HepG2 (cell line): ENCODE data around the gene CITED4. TPM values are rescaled to one million over a fixed set of nuclear protein-coding genes. Genes with fewer than 3 reads are reported as not detected.

Source experiments
- CCDC6 ChIP-seq: sonication (generic); formaldehyde crosslinking; IDR thresholded peaks from 2 replicates; pipeline ENCODE4 v1.8.1; 2022; ENCODE audit warnings: mild to moderate bottlenecking, missing genetic modification reagents, moderate library complexity
- GATA4 ChIP-seq: sonication (generic); IDR thresholded peaks from 2 replicates; pipeline ENCODE4 v1.6.1; 2016; ENCODE audit warnings: antibody characterized with exemption, low read depth, borderline replicate concordance
- HDAC6 ChIP-seq: fragments of 200-600 bp; sonication (generic); IDR thresholded peaks from 2 replicates; pipeline ENCODE4 v1.7.0; 2017; ENCODE audit warnings: mild to moderate bottlenecking, antibody characterized with exemption, low read length, low read depth
- NFE2L2 ChIP-seq: fragments of 150-350 bp; IDR thresholded peaks from 2 replicates; pipeline ENCODE4 v1.6.1; 2014; ENCODE audit warnings: low read length
- PRMT3 ChIP-seq: sonication (generic); formaldehyde crosslinking; IDR thresholded peaks from 2 replicates; pipeline ENCODE4 v1.8.1; 2022; ENCODE audit warnings: low read depth, mild to moderate bottlenecking, moderate library complexity, missing genetic modification reagents, borderline replicate concordance
- RERE ChIP-seq: IDR thresholded peaks from 2 replicates; pipeline ENCODE4 v1.6.1; 2016; ENCODE audit warnings: low read depth, missing genetic modification reagents, missing compliant biosample characterization
- SKI ChIP-seq: fragments of 450-650 bp; IDR thresholded peaks from one replicate; pipeline ENCODE4 v1.6.1; 2018; ENCODE audit warnings: mild to moderate bottlenecking; ENCODE audit not compliant: partially characterized antibody
- SPEN ChIP-seq: sonication (generic); formaldehyde crosslinking; IDR thresholded peaks from 2 replicates; pipeline ENCODE4 v1.5.1; 2020; ENCODE audit warnings: low read depth, mild to moderate bottlenecking, missing genetic modification reagents
- ZNF326 ChIP-seq: sonication (generic); formaldehyde crosslinking; IDR thresholded peaks from 2 replicates; pipeline ENCODE4 v1.4.0; 2020; ENCODE audit warnings: missing genetic modification reagents, borderline replicate concordance
- ZNF530 ChIP-seq: sonication (generic); formaldehyde crosslinking; IDR thresholded peaks from 2 replicates; pipeline ENCODE4 v1.5.0; 2020; ENCODE audit warnings: low read depth, mild to moderate bottlenecking, missing genetic modification reagents
- ZNF704 ChIP-seq: sonication (generic); formaldehyde crosslinking; IDR thresholded peaks from 2 replicates; pipeline ENCODE4 v1.8.1; 2023; ENCODE audit warnings: mild to moderate bottlenecking, inconsistent platforms, moderate library complexity, missing genetic modification reagents, borderline replicate concordance
- ZNF724P ChIP-seq: sonication (generic); formaldehyde crosslinking; IDR thresholded peaks from 2 replicates; pipeline ENCODE4 v1.8.0; 2022; ENCODE audit warnings: missing genetic modification reagents, borderline replicate concordance
- polyA plus RNA-seq, 8 experiments: library from polyadenylated mRNA; depleted of rRNA in 3 of 8; stranded (reverse) in 7 of 8; unstranded in 1 of 8; fragments of >200 nt; fragmentation: Illumina TruSeq in 4 of 8; extraction: Trizol in 4 of 8; gene quantifications; 2 replicates each; pipeline versions ENCODE4 v1.2.1 to v1.2.3, GENCODE V29; 2011 to 2016; ENCODE audit warnings: low read depth in 4 of 8, missing spikeins in 1 of 8, mixed read lengths in 1 of 8; ENCODE audit not compliant: insufficient read depth in 1 of 8
- total RNA-seq, 5 experiments: library from RNA; depleted of rRNA; stranded (reverse); fragments of >200 nt; fragmentation: Illumina TruSeq; extraction: Trizol; gene quantifications; 2 replicates each; pipeline ENCODE4 v1.2.3, GENCODE V29; 2016; ENCODE audit warnings: low read depth in 1 of 5
- TF ChIP-seq, protein P1 (sequence below): sonication (generic); formaldehyde crosslinking; IDR thresholded peaks from 2 replicates; pipeline ENCODE4 v1.5.0; 2020; ENCODE audit warnings: mild to moderate bottlenecking, missing genetic modification reagents, borderline replicate concordance
- TF ChIP-seq, protein P2 (sequence below): sonication (generic); formaldehyde crosslinking; conservative IDR thresholded peaks from 2 replicates; pipeline ENCODE4 v1.4.0; 2020; ENCODE audit warnings: missing genetic modification reagents
- TF ChIP-seq, protein P3 (sequence below): sonication (generic); formaldehyde crosslinking; IDR thresholded peaks from 2 replicates; pipeline ENCODE4 v1.8.1; 2023; ENCODE audit warnings: mild to moderate bottlenecking, missing genetic modification reagents

CITED4 gene
- total and polyA plus RNA-seq, 2 of the 13 experiments (the other 11 are each of a cell fraction or from before 2014, with no cell fraction given) = 1.5 to 9.9 TPM

DNA sequence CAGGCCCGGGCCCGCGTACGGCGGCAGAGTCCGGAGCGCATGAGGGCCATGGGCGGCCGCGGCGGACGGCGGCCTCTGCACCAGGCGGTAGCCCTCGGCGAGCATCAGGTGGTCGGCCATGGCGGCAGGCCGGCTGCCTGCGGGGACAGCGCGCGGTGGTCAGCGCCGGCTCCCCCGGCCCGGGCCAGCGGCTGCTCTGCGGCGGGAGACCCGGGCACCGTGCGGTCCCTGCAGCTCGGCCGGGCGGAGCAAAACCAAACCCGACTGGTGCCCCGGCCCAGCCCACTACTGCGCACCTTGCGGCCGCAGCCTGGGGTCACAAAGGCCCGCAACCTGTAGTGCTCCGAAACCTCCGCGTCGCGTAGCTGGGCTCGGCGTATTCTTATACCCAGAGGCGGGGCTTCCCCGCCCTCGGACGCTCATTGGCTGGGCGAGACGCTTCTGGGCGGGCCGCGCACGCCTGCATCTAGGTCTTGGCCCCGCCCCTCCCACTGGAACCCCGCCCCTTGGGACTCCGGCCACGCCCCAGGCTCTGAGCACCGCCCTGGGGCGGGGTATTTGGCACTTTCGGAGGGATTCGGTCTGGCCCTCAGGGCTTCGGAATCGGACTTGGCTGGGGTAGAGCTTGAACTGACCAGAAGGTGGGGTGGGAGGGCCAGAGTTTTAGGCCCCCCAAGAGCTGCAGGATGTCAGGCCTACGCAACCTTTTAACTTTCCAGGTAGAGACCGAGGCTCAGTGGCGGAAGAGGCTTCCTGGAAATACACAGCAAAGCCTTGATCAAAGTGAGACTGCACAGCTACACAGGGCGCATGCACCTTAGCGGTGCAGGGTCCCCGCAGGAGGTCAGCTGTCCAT lies at the start of gene CITED4 (continued):
- TF ChIP-seq ZNF530 (CRISPR knock-in tag) (no peak), RERE (no peak), ZNF326 (CRISPR knock-in tag) (no peak), ZNF724P (CRISPR knock-in tag) (no peak), CCDC6 (CRISPR knock-in tag) (peak; percentile 77), GATA4 (peak; percentile 34; the same call in 1 of the 2 replicates), NFE2L2 (no peak), SKI (no peak), HDAC6 (no peak), SPEN (CRISPR knock-in tag) (no peak; the same call in 1 of the 2 replicates), ZNF704 (no peak), PRMT3 (CRISPR knock-in tag) (no peak)
- TF ChIP-seq, protein P1, sequence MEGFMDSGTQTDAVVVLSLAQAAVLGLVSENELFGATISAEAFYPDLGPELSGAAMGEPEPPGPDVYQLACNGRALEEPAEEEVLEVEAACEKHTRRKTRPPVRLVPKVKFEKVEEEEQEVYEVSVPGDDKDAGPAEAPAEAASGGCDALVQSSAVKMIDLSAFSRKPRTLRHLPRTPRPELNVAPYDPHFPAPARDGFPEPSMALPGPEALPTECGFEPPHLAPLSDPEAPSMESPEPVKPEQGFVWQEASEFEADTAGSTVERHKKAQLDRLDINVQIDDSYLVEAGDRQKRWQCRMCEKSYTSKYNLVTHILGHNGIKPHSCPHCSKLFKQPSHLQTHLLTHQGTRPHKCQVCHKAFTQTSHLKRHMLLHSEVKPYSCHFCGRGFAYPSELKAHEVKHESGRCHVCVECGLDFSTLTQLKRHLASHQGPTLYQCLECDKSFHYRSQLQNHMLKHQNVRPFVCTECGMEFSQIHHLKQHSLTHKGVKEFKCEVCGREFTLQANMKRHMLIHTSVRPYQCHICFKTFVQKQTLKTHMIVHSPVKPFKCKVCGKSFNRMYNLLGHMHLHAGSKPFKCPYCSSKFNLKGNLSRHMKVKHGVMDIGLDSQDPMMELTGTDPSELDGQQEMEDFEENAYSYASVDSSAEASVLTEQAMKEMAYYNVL (CRISPR knock-in tag) = no peak
- TF ChIP-seq, protein P2, sequence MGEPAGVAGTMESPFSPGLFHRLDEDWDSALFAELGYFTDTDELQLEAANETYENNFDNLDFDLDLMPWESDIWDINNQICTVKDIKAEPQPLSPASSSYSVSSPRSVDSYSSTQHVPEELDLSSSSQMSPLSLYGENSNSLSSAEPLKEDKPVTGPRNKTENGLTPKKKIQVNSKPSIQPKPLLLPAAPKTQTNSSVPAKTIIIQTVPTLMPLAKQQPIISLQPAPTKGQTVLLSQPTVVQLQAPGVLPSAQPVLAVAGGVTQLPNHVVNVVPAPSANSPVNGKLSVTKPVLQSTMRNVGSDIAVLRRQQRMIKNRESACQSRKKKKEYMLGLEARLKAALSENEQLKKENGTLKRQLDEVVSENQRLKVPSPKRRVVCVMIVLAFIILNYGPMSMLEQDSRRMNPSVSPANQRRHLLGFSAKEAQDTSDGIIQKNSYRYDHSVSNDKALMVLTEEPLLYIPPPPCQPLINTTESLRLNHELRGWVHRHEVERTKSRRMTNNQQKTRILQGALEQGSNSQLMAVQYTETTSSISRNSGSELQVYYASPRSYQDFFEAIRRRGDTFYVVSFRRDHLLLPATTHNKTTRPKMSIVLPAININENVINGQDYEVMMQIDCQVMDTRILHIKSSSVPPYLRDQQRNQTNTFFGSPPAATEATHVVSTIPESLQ (CRISPR knock-in tag) = no peak
- TF ChIP-seq, protein P3, sequence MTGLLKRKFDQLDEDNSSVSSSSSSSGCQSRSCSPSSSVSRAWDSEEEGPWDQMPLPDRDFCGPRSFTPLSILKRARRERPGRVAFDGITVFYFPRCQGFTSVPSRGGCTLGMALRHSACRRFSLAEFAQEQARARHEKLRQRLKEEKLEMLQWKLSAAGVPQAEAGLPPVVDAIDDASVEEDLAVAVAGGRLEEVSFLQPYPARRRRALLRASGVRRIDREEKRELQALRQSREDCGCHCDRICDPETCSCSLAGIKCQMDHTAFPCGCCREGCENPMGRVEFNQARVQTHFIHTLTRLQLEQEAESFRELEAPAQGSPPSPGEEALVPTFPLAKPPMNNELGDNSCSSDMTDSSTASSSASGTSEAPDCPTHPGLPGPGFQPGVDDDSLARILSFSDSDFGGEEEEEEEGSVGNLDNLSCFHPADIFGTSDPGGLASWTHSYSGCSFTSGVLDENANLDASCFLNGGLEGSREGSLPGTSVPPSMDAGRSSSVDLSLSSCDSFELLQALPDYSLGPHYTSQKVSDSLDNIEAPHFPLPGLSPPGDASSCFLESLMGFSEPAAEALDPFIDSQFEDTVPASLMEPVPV (CRISPR knock-in tag) = no peak
